NOMO-1 treated with dmso at 0.1 percent for 144 hours (cell line): ENCODE measurements around the gene PTPN2.
"Not testable (repeated sequence)": the region's sequence is repeated elsewhere in the genome, so short reads cannot be mapped to it uniquely, and the experiment has no call there.

Experiments used
- DNase-seq: peaks from one replicate; lab custom pipeline; 2025; ENCODE audit not compliant: unreplicated experiment; lab: John Stamatoyannopoulos, UW

The PTPN2 gene

GRCh38 chr18:12776821-12777471 is 107.1 kb downstream of the PTPN2 start:
- DNase-seq, result no peak

GRCh38 chr18:12776415-12776814 is 107.6 kb downstream of the PTPN2 start:
- DNase-seq, result not testable (repeated sequence)

GRCh38 chr18:12774982-12775381 is 109.1 kb downstream of the PTPN2 start:
- DNase-seq, result no peak

DNA sequence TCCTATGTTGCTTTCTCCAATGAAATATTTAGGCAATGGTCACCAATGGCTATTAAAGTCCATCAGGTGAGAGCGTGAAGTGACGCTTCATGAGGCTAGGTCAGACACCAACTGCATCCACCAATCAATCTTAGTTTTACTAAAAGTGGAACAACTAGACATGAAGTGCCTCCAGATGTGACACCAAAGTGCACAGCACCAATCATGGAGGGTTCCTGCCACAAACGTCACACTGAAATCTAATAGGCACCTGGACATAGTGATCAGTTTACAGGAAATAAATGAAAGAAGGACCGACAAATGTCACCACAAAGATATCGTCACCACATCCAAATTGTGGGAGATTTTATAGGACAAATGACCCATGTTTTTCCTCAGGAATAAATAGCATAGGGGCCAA is 110.7 kb downstream of the PTPN2 start:
- DNase-seq, result no peak

- no peak for DNase-seq
Measured at GRCh38 chr18:12772111-12772510, 111.9 kb downstream of the PTPN2 start.

DNA sequence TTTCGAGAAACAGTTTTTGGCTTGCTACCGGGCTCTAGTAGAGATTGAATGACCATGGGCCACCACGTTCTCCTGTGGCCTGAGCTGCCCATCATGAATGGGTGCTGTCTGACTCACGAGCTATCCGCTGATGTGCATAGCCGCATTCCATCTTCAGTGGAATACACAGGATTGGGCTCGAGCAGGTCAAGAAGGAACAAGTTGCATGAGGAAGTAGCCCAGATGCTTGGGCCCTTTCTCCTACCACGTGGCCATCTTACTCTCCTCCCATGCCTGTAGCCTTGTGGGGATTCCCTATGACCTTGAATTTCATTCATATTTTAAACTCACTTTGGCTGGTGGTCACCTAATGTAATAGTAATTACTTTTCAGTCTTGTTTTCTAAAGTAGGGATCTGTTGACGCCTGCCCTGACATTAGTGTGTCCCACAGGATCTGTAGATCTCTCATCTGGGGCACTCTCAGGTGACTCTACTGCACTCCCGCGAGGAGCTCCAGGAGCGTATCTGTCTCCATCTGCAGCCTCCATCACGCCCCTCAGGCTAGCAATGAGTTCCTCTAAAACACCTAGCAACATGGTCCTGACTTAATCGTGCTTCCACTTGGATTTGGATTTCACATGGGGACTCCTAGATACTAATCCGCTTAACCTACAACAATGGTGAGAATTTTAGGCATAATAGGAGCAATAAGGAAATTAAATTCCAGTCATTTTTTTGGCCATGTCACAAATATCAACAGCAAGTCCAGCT is 113.4 kb downstream of the PTPN2 start:
- no peak for DNase-seq

- DNase-seq, result no peak
Measured at GRCh38 chr18:12769644-12770440, 114.2 kb downstream of the PTPN2 start.

- no peak for DNase-seq
Measured at GRCh38 chr18:12769136-12769535, 114.9 kb downstream of the PTPN2 start.

GRCh38 chr18:12768625-12769024 is 115.4 kb downstream of the PTPN2 start:
- DNase-seq, result no peak

DNA sequence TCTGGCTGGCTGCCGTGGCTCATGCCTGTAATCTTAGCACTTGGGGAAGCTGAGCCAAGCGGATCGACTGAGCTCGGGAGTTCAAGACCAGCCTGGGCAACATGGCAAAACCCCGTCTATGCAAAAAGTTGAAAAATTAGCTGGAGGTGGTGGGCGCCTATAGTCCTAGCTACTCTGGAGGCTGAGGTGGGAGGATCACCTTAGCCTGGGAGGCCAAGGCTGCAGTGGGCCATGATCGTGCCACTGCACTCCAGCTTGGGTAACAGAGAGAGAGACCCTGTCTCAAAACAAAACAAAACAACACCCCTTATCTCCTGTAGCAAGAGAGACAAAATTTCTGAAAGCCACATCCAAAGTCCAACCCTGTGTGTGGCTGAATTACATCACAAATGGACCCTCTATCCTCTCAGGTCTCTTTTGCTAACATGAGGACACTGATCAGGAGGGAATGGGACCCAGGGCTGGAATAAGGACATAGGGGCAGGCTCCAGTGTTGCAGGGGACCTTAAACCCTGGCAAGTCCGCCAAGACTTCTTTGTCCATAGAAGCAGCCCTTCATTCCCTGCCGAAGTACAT is 116.4 kb downstream of the PTPN2 start:
- no peak for DNase-seq

GRCh38 chr18:12766986-12767433 is 117.0 kb downstream of the PTPN2 start:
- DNase-seq, result no peak

DNA sequence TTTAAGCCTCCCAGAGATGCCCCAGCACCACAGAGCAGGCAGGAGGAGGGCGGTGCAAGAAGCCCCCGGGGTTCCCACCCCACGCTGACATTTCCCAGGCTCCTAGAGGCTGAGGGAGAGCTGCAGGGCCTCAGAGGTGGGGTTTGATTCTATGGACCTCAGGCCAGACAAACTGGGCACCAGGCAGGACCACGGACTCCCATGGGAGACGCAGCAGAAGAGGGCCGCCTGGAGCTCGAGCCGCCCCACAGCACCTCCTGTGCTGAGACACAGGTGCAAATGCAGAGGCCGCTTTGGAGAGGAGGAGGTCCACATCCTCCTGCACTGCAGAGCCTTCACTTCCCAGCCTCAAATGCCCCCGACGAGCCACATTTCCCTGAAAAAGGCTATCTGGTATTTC is 118.5 kb downstream of the PTPN2 start:
- DNase-seq, result no peak

DNA sequence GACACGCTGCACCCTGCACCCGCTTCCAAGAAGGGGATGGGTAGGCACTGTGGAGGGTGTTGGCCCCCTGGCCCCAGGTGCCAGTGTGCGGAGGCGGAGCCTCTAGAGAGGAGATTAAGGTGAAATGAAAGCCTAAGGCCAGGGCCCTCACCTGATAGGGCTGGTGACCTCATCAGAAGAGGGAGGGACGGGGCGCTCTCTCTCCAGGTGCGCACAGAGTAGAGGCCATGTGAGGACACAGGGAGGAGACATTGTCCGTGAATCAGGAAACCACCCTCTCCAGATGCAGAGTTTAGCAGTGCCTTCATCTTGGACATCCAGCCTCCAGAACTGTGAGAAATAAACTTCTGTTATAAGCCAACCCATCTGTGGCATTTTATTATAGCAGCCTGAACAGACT is 118.9 kb downstream of the PTPN2 start:
- DNase-seq, result no peak

DNA sequence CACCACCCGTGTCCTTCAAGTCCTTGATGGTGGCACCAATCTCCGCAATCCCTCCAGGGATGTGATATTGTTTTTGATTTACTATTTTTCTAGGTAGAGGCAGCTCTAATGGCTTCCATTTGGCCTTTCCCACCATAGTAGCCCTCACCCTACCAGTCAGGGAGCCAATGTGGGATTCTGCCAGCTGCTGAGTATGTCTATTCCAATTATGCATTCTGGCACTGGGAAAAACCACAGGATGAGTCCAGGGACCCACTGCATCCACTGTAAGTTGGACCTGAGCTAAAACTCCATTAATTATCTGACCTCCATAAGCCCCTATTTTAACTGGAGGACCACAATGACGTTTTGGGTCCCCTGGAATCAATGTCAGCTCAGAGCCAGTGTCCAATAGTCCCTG is 125.5 kb downstream of the PTPN2 start:
- not testable (repeated sequence) for DNase-seq

- DNase-seq, result not testable (repeated sequence)
Measured at GRCh38 chr18:12756619-12757239, 127.3 kb downstream of the PTPN2 start.

- not testable (repeated sequence) for DNase-seq
Measured at GRCh38 chr18:12755606-12756005, 128.4 kb downstream of the PTPN2 start.

DNA sequence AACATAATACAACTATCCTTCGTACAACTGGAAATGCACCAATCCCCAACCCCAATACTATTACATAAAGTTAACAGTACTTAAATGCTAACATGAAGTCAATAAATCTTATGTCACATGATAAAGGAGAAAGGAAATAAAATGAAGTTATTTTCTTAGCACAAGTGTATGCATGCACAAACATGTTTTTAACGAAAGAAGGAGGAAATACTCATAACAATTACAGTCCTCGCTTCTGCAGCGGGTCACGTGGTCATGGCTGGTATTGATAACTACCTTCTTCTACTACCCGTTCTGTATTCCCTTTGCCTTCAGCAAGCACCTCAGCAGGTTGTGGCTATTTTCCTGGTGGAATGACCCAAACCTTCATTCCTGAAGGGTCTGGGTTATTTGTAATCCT is 129.5 kb downstream of the PTPN2 start:
- DNase-seq, result no peak

- DNase-seq, result no peak
Measured at GRCh38 chr18:12751891-12752290, 132.1 kb downstream of the PTPN2 start.

GRCh38 chr18:12751503-12751884 is 132.5 kb downstream of the PTPN2 start:
- no peak for DNase-seq

DNA sequence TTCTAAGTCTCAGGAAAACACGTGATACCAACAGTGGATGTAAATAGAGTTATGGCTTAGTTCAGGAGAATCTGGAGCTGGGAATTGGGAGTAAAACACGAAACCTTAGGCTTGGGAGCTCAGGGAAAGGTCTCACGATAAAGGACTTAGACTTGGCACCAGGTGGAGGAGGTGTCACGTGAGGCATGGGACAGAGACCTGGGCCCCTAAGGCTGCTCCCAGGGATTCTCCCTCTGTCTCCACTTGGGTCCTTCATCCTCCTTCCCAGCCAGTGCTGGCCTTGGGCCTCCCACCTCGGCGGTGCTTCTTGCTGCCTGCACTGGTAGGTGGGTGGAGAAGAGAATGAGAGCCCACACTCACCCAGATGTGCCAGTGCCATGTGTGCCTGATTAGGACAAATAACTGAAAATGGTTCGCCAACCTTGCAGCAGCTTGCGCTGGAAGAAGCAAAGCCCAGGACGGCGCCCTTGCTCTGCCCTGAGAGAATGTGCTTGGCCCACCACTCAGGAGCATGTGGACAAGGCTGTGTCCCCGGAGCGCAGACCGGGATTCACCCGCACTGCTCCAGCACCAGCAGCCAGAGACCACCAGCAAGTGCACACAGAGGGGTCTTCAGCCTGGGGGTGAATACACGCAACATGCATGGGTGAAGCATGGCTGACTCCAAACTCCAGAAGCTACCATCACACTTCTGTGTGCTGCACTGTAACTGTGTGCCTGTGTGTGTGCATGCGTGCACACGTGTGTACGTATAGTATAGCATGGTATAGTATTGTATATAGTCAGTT is 133.1 kb downstream of the PTPN2 start:
- DNase-seq, result no peak
